Hypothalamus (tissue), 51 donors: ENCODE data around the gene PYROXD2.
"Not testable (repeated sequence)": the region's sequence is repeated elsewhere in the genome, so short reads cannot be mapped to it uniquely, and the experiment has no call there.

Experiments
- DNase-seq, 51 donors: peaks; one replicate each; lab custom pipeline; 2025; lab: John Stamatoyannopoulos, UW

The PYROXD2 gene

GRCh38 chr10:98396096-98397063 is 18.6 kb downstream of the PYROXD2 start:
- DNase-seq = no peak

GRCh38 chr10:98394851-98395440 is 20.0 kb downstream of the PYROXD2 start:
- DNase-seq = no peak

- DNase-seq = peak in 23 of 51 donors; percentile 1 to 47 (median 19)
Measured at GRCh38 chr10:98391578-98391991, 23.4 kb downstream of the PYROXD2 start.

- no peak for DNase-seq
Measured at GRCh38 chr10:98391065-98391464, 23.9 kb downstream of the PYROXD2 start.

GRCh38 chr10:98390406-98390805 is 24.6 kb downstream of the PYROXD2 start:
- no peak for DNase-seq

GRCh38 chr10:98389398-98389797 is 25.6 kb downstream of the PYROXD2 start:
- no peak for DNase-seq

- no peak for DNase-seq
Measured at GRCh38 chr10:98388101-98388655, 26.8 kb downstream of the PYROXD2 start.

GRCh38 chr10:98384531-98385133 is 30.4 kb downstream of the PYROXD2 start:
- DNase-seq = no peak

GRCh38 chr10:98383869-98384268 is 31.1 kb downstream of the PYROXD2 start:
- DNase-seq = no peak

GRCh38 chr10:98383134-98383667 is 31.8 kb downstream of the PYROXD2 start:
- DNase-seq = not testable (repeated sequence)

- no peak for DNase-seq
Measured at GRCh38 chr10:98382691-98383101, 32.3 kb downstream of the PYROXD2 start.

GRCh38 chr10:98380493-98381339 is 34.3 kb downstream of the PYROXD2 start:
- no peak for DNase-seq

- DNase-seq = no peak
Measured at GRCh38 chr10:98378722-98379121, 36.3 kb downstream of the PYROXD2 start.

GRCh38 chr10:98377536-98377935 is 37.4 kb downstream of the PYROXD2 start:
- DNase-seq = no peak

GRCh38 chr10:98377001-98377400 is 38.0 kb downstream of the PYROXD2 start:
- no peak for DNase-seq

- DNase-seq = no peak
Measured at GRCh38 chr10:98376485-98376884, 38.5 kb downstream of the PYROXD2 start.

GRCh38 chr10:98374217-98374985 is 40.6 kb downstream of the PYROXD2 start:
- peak in 1 of 51 donors; percentile 48 for DNase-seq

GRCh38 chr10:98373260-98374040 is 41.5 kb downstream of the PYROXD2 start:
- no peak for DNase-seq
